ENCODE data around the gene MARCHF9. TPM values are rescaled to one million over a fixed set of nuclear protein-coding genes. Genes with fewer than 3 reads are reported as not detected.

The MARCHF9 gene
- total RNA-seq, 1 experiment from 2014 or later = 19.8 TPM

- no peaks in the 10 kb centered on the region for H3K27me3 ChIP-seq (replicated peaks; ENCODE audit: insufficient read depth, low read depth, low read length, poor library complexity)
- TF ChIP-seq EZH2 (IDR thresholded peaks at IDR 0.05; ENCODE audit: borderline replicate concordance, low read depth, low read length, poor library complexity, severe bottlenecking) (no peak), CTCF (conservative IDR thresholded peaks at IDR 0.05; ENCODE audit: low read depth, low read length) (no peak)
- peaks cover 38% of the 10 kb centered on the region for H3K36me3 ChIP-seq (ENCODE audit: insufficient read depth, low read length, poor library complexity, severe bottlenecking)
- intact Hi-C loops (cut with micrococcal nuclease; ENCODE audit: unreplicated experiment) = no loop called here
- H3K9me3 ChIP-seq (ENCODE audit: low read depth, low read length, poor library complexity, severe bottlenecking) = no peaks in the 10 kb centered on the region
- ChIA-PET POLR2A (ENCODE audit: low non-redundant PET) (no interaction called here), CTCF (no interaction called here)
- H3K4me3 ChIP-seq (ENCODE audit: low read depth, low read length, poor library complexity, severe bottlenecking) = no peak overlapping the region
- no peaks in the 10 kb centered on the region for H3K4me1 ChIP-seq (ENCODE audit: insufficient read depth, low read length, poor library complexity, severe bottlenecking)
- no peak for DNase-seq (ENCODE audit: low spot score)
- no TSS peak for BruUV-seq (replicated peaks)
- no peak overlapping the region for H3K27ac ChIP-seq (ENCODE audit: low read depth, low read length, poor library complexity, severe bottlenecking)
These were observed 42.1 kb downstream of the MARCHF9 start for GRCh38 chr12:57796996-57797395.

GRCh38 chr12:57797933-57798332 lies 43.0 kb downstream of the MARCHF9 start:
- Histone ChIP-seq H3K27me3 (replicated peaks; ENCODE audit: insufficient read depth, low read depth, low read length, poor library complexity) (no peaks in the 10 kb centered on the region), H3K4me1 (ENCODE audit: insufficient read depth, low read length, poor library complexity, severe bottlenecking) (no peaks in the 10 kb centered on the region), H3K4me3 (ENCODE audit: low read depth, low read length, poor library complexity, severe bottlenecking) (no peak overlapping the region), H3K9me3 (ENCODE audit: low read depth, low read length, poor library complexity, severe bottlenecking) (no peaks in the 10 kb centered on the region), H3K36me3 (ENCODE audit: insufficient read depth, low read length, poor library complexity, severe bottlenecking) (peaks cover 32% of the 10 kb centered on the region), H3K27ac (ENCODE audit: low read depth, low read length, poor library complexity, severe bottlenecking) (no peak overlapping the region)
- TF ChIP-seq EZH2 (IDR thresholded peaks at IDR 0.05; ENCODE audit: borderline replicate concordance, low read depth, low read length, poor library complexity, severe bottlenecking) = no peak
- no peak for TF ChIP-seq CTCF (conservative IDR thresholded peaks at IDR 0.05; ENCODE audit: low read depth, low read length)
- POLR2A ChIA-PET (ENCODE audit: low non-redundant PET) = no interaction called here
- no peak for DNase-seq (ENCODE audit: low spot score)
- no TSS peak for BruUV-seq (replicated peaks)
- CTCF ChIA-PET = no interaction called here
- intact Hi-C loops (cut with micrococcal nuclease; ENCODE audit: unreplicated experiment) = no loop called here

GRCh38 chr12:57800965-57801364 lies 46.1 kb downstream of the MARCHF9 start:
- TF ChIP-seq CTCF (conservative IDR thresholded peaks at IDR 0.05; ENCODE audit: low read depth, low read length) = no peak
- no peak for TF ChIP-seq EZH2 (IDR thresholded peaks at IDR 0.05; ENCODE audit: borderline replicate concordance, low read depth, low read length, poor library complexity, severe bottlenecking)
- no peak for DNase-seq (ENCODE audit: low spot score)
- Histone ChIP-seq H3K27ac (ENCODE audit: low read depth, low read length, poor library complexity, severe bottlenecking) (no peak overlapping the region), H3K4me3 (ENCODE audit: low read depth, low read length, poor library complexity, severe bottlenecking) (no peak overlapping the region), H3K36me3 (ENCODE audit: insufficient read depth, low read length, poor library complexity, severe bottlenecking) (peaks cover 19% of the 10 kb centered on the region), H3K9me3 (ENCODE audit: low read depth, low read length, poor library complexity, severe bottlenecking) (no peaks in the 10 kb centered on the region), H3K27me3 (replicated peaks; ENCODE audit: insufficient read depth, low read depth, low read length, poor library complexity) (no peaks in the 10 kb centered on the region), H3K4me1 (ENCODE audit: insufficient read depth, low read length, poor library complexity, severe bottlenecking) (no peaks in the 10 kb centered on the region)
- ChIA-PET CTCF (no interaction called here), POLR2A (ENCODE audit: low non-redundant PET) (no interaction called here)
- BruUV-seq (replicated peaks) = no TSS peak
- intact Hi-C loops (cut with micrococcal nuclease; ENCODE audit: unreplicated experiment) = no loop called here

All from A673 (cell line).